GM12874 (cell line): ENCODE measurements around the gene PTPN2.

Source experiments
- TF ChIP-seq, protein P1 (sequence below): IDR thresholded peaks from 2 replicates; pipeline ENCODE4 v1.5.1; 2011; ENCODE audit warnings: low read depth, mild to moderate bottlenecking, control low read depth, low read length, moderate library complexity; ENCODE audit not compliant: insufficient read depth

Gene PTPN2

DNA sequence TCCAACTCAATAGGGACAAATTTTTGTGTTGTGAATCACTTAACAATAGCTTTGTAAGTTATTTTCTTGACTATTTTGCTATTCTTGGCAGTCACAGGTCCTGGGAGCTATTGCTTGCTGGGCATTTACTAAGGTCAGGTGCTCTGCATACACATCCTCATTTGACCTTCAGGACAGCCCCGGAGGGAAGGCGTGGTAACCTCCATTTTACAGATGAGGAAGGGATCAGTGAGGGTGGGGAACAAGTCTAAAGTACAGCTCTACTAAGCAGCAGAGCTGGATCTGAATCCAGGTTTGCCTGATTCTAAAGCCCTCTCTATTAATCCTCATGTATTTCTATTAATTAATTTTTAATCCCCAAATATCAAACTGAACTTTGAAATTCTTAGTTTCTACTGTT is 58.8 kb downstream of the PTPN2 start:
- TF ChIP-seq, protein P1, sequence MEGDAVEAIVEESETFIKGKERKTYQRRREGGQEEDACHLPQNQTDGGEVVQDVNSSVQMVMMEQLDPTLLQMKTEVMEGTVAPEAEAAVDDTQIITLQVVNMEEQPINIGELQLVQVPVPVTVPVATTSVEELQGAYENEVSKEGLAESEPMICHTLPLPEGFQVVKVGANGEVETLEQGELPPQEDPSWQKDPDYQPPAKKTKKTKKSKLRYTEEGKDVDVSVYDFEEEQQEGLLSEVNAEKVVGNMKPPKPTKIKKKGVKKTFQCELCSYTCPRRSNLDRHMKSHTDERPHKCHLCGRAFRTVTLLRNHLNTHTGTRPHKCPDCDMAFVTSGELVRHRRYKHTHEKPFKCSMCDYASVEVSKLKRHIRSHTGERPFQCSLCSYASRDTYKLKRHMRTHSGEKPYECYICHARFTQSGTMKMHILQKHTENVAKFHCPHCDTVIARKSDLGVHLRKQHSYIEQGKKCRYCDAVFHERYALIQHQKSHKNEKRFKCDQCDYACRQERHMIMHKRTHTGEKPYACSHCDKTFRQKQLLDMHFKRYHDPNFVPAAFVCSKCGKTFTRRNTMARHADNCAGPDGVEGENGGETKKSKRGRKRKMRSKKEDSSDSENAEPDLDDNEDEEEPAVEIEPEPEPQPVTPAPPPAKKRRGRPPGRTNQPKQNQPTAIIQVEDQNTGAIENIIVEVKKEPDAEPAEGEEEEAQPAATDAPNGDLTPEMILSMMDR, result no peak

DNA sequence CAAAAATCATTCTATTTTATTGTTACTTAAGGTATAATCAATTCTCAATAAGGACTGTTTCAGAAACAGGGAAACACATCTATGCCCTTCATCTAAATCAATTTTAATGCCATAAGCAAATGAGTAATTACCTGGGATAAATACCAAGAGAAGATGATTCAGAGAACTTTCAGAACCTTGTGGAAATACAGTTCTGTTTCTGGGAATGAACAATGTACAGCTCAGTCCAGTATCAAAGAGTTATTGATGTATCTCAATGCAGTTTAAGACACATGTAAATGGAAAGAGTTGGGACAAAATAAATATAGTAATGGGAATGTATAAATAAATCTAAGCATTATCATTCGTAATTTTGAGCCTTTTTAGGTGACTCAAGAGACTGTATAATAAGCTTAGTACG is 60.1 kb downstream of the PTPN2 start:
- TF ChIP-seq, protein P1, result no peak

DNA sequence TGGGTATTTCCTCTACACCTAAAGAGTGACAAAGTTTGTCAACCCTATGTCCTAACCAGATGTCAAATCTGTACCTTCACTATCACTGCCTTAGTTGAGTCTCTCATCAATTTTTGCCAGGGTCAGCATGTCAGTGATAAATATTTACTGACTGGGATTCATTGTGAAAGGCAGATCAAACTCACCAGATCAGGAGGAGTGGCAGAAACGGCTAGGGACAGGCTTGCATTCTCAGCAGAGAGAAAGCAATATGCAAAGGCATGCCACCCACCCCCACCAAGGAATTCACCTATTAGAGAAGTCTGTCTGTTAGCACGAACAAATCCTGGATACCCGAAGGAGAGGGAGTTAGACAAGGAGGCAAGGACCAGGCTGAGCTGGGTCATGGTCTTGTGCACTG is 62.6 kb downstream of the PTPN2 start:
- TF ChIP-seq, protein P1, result no peak

DNA sequence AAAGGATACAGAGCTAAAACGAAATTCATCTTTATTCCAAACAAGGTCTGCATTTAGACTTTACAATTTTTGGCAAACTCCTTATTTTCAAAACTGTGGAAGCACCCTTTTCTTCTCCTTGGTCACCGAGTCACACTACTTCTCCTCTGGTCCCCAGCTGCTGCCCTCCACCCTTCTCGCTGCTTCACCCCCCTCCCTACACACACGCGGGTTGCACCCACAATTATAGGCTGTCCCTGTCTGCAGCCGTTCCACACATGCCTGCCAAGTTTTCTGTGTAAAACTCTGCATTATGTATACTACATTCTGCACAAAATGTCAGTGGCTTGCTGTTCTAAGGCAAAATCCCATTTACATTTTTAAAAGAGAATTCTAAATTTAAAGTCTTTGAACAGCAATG is 63.5 kb downstream of the PTPN2 start:
- TF ChIP-seq, protein P1, result no peak

DNA sequence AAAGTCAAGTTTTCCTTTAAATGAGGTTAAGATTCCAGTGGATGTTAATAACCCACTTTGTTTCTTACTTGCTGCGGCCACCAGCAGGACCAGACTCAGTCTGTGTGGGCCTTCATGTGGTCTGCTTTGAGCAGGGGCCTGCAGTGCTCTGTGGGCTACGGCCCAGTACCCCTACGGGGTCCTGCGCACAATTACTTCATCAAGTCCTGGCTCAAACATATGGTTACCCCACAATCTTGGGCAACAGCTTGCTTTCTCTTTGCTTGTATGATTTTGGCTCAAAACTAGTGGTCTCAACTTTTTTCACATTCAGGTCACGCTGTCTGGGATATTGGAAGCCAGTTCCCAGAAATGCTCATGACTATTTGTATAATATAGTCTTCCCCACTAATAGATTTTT is 64.2 kb downstream of the PTPN2 start:
- TF ChIP-seq, protein P1, result no peak

DNA sequence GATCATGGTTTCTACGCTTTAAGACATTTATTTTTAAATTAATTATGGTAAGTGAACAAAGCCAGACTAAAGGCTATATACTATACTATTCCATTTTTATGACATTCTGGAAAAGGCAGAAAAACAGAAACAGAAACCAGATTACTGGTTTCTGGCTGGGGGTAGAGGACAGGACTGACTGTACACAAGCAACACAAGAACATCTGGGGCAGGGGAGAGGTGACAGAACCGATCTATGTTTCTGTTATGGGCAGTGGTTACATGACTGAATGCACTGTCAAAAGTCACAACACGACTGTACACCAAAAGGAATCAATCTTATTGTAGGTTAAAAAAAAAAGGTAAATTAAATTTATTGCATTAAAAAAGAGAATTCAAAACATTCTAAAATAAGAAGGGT is 64.7 kb downstream of the PTPN2 start:
- TF ChIP-seq, protein P1, result no peak

DNA sequence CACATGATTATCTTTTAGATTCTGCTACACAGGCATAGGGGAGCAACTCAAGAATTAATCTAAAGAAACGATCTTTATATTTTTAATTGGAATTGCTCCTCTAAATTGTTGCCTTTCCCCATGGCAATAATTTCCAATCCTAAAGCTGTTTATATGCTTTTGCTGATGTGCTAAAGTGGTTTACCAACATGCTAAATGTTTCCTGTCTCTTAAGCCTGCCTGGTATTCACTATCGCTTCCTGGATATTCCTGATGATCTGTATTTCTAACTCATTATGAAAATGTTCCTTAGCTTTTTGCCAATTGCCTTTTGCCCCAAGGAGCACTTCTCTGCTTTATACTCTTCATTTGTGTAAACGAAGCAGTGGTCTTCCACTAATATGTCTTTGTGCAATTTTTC is 65.8 kb downstream of the PTPN2 start:
- TF ChIP-seq, protein P1, result no peak

DNA sequence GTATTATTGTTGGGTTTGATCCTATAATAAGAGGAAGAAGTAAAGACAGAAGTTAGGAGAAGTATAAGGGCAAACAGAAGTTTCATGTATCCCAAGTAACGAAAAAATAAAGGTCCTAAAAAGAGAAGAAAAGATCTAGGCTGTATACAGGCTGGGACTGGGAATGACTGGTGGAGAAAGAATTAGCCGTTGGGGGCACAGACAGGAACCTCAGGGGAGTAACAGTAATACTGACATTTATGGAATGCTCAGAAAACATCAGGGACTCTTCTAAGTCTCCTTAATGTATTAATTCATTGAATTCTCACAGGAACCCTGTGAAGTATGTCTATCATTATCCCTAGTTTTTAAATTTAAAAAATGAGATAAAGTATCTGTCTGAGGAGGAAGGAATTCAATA is 67.6 kb downstream of the PTPN2 start:
- TF ChIP-seq, protein P1, result no peak
